GM12878 (cell line): ENCODE results near the gene SPACDR.

ENCODE experiments used
- CEBPB ChIP-seq, 2 experiments: fragments of 150-350 bp in 1 of 2; IDR thresholded peaks; 2 replicates each; pipeline ENCODE4 v1.6.1; 2012 to 2014; ENCODE audit warnings: low read depth in 2 of 2, low read length in 2 of 2, borderline replicate concordance in 1 of 2, inconsistent platforms in 1 of 2
- DPF2 ChIP-seq: fragments of 450-650 bp; IDR thresholded peaks from 2 replicates; pipeline ENCODE4 v1.6.1; 2017; ENCODE audit warnings: mild to moderate bottlenecking
- E2F8 ChIP-seq: fragments of 450-650 bp; IDR thresholded peaks from 2 replicates; pipeline ENCODE4 v1.6.1; 2018; ENCODE audit warnings: mild to moderate bottlenecking, low read depth, moderate library complexity; ENCODE audit not compliant: partially characterized antibody
- ELK1 ChIP-seq: IDR thresholded peaks from 2 replicates; pipeline ENCODE4 v1.6.1; 2012; ENCODE audit warnings: low read depth, low read length, improper control_type of control experiment
- ETV6 ChIP-seq, 2 experiments: fragments of 450-650 bp in 1 of 2; IDR thresholded peaks in 1 of 2; conservative IDR thresholded peaks in 1 of 2; 2 replicates each; pipeline ENCODE4 v1.6.1; 2014; ENCODE audit warnings: antibody characterized with exemption in 1 of 2, borderline replicate concordance in 1 of 2, low read depth in 1 of 2, mild to moderate bottlenecking in 1 of 2, moderate library complexity in 1 of 2
- FOS ChIP-seq: IDR thresholded peaks from 3 replicates; pipeline ENCODE4 v1.6.1; 2011; ENCODE audit warnings: borderline replicate concordance; ENCODE audit not compliant: insufficient read length; ENCODE audit errors: extremely low read depth
- HDAC2 ChIP-seq: fragments of 200-600 bp; sonication (generic); IDR thresholded peaks from 2 replicates; pipeline ENCODE4 v1.6.1; 2017
- MLLT1 ChIP-seq: fragments of 450-650 bp; IDR thresholded peaks from 2 replicates; pipeline ENCODE4 v1.6.1; 2016; ENCODE audit warnings: mild to moderate bottlenecking
- NR2F1 ChIP-seq: fragments of 450-650 bp; conservative IDR thresholded peaks from 2 replicates; pipeline ENCODE4 v1.6.1; 2017; ENCODE audit warnings: mild to moderate bottlenecking
- POLR2A ChIP-seq: IDR thresholded peaks from 2 replicates; pipeline ENCODE4 v1.6.1; 2011; ENCODE audit warnings: low read depth, mild to moderate bottlenecking, low read length
- RELA ChIP-seq: fragments of 450-650 bp; IDR thresholded peaks from 2 replicates; pipeline ENCODE4 v1.8.0; 2014; ENCODE audit warnings: borderline replicate concordance; ENCODE audit not compliant: partially characterized antibody
- TCF7 ChIP-seq: IDR thresholded peaks from 2 replicates; pipeline ENCODE4 v1.6.1; 2014; ENCODE audit warnings: antibody characterized with exemption, borderline replicate concordance

- TF ChIP-seq CEBPB (IDR thresholded peaks at IDR 0.05; ENCODE audit: borderline replicate concordance in 1 of 2, low read depth in 2 of 2, low read length in 2 of 2) (no peak), MLLT1 (no peak), TCF7 (no peak), DPF2 (no peak), NR2F1 (no peak), POLR2A (no peak), RELA (no peak), FOS (no peak), ELK1 (no peak), E2F8 (no peak), ETV6 (conservative IDR thresholded peaks at IDR 0.05 in 1 of 2, IDR thresholded peaks at IDR 0.05 in 1 of 2; ENCODE audit: borderline replicate concordance in 1 of 2, low read depth in 1 of 2) (no peak), HDAC2 (no peak)
Observed at GRCh38 chr7:100482728-100483089, 18.6 kb upstream of the SPACDR start.
